ENCODE measurements around the gene CUZD1. TPM values are rescaled to one million over a fixed set of nuclear protein-coding genes. Genes with fewer than 3 reads are reported as not detected.

Gene CUZD1
- total RNA-seq, 4 donors from 2014 or later, result 0.17 to 0.63 (median 0.43) TPM

DNA sequence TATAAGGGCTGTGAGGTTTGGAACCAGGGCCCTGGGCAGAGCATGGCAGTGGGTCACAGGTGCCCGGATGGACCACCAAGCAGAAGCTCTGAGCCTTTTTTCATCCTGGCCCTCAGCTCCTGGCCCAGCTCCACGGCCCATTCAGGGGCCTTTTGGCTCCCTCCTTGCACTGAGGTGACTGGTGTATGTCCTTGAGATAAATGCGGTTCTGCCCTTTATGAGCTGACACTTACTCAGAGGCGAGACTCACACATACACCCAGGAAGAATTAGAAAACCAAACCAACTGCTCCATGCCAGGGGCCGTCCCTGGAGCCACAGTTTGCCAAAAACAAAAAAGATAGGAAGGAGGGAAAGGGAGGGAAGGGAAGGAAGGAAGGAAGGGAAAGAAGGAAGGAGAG is 49.7 kb downstream of the CUZD1 start:
- 60% methylated on average over 4 of the region's 5 CpGs for WGBS
- Histone ChIP-seq H3K27me3 (peaks cover 0 to 9% (median 0%) of the 10 kb centered on the region in 4 donors), H3K9me3 (no peaks in the 10 kb centered on the region), H3K36me3 (no peaks in the 10 kb centered on the region), H3K4me1 (no peaks in the 10 kb centered on the region), H3K27ac (replicated peaks in 1 of 4) (no peak overlapping the region), H3K4me3 (no peak overlapping the region)
- no peak for DNase-seq (ENCODE audit: extremely low spot score)
- TF ChIP-seq EP300 (IDR thresholded peaks at IDR 0.05) (no peak), POLR2A (IDR thresholded peaks at IDR 0.05; ENCODE audit: low read depth) (no peak), POLR2AphosphoS5 (IDR thresholded peaks at IDR 0.05) (no peak)
- TF ChIP-seq, protein P1, sequence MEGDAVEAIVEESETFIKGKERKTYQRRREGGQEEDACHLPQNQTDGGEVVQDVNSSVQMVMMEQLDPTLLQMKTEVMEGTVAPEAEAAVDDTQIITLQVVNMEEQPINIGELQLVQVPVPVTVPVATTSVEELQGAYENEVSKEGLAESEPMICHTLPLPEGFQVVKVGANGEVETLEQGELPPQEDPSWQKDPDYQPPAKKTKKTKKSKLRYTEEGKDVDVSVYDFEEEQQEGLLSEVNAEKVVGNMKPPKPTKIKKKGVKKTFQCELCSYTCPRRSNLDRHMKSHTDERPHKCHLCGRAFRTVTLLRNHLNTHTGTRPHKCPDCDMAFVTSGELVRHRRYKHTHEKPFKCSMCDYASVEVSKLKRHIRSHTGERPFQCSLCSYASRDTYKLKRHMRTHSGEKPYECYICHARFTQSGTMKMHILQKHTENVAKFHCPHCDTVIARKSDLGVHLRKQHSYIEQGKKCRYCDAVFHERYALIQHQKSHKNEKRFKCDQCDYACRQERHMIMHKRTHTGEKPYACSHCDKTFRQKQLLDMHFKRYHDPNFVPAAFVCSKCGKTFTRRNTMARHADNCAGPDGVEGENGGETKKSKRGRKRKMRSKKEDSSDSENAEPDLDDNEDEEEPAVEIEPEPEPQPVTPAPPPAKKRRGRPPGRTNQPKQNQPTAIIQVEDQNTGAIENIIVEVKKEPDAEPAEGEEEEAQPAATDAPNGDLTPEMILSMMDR (IDR thresholded peaks at IDR 0.05), result no peak
- intact Hi-C loops (cut with DNase I), result no loop called here

DNA sequence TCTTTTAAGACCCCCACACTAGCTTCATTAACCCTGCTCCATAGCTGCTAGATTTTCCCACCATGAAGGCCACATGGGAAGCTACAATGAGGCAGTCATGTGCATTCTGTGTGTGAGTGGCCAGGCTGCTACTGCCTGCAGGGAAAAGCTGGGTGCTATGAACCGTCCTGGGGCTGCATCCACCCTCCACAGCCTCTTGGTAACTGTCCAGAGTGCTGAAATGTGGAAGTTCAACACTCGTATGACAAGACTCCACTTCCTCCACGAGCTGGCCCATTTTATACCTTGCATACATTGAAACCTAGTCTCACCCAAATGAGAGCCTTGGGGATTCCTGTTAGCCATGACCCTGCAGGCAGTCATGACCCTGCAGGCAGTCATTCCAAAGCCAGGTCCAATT is 59.4 kb downstream of the CUZD1 start:
- no peak overlapping the region for H3K27ac ChIP-seq (replicated peaks in 1 of 4)
- H3K9me3 ChIP-seq, result no peaks in the 10 kb centered on the region
- H3K27me3 ChIP-seq, result peaks cover 0 to 9% (median 0%) of the 10 kb centered on the region in 4 donors
- no peaks in the 10 kb centered on the region for H3K4me1 ChIP-seq
- no peak for DNase-seq (ENCODE audit: extremely low spot score)
- intact Hi-C loops (cut with DNase I), result no loop called here
- TF ChIP-seq, protein P1 (IDR thresholded peaks at IDR 0.05), result no peak
- TF ChIP-seq EP300 (IDR thresholded peaks at IDR 0.05) (no peak), POLR2A (IDR thresholded peaks at IDR 0.05; ENCODE audit: low read depth) (no peak), POLR2AphosphoS5 (IDR thresholded peaks at IDR 0.05) (no peak)
- 10% methylated on average over 2 of the region's 3 CpGs for WGBS
- no peak overlapping the region for H3K4me3 ChIP-seq
- H3K36me3 ChIP-seq, result no peaks in the 10 kb centered on the region

DNA sequence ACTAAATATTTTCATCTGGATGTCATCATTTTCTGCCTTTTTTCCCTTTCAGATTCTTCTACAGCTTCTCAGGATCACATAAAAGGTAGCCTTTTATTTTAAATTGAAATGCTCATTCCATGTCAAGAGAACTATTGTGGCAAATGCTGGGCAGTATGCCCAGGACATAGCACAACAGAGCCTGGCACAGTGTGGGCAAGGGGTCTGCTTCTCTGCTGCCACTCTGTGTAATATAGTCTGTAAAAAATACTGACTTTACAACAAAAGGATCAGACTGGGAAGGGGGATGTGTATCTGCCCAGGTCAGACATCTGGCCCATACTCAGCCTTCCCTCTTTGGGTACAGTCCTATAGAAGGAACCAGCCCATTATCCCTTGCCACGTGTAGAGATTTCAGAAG is 62.7 kb downstream of the CUZD1 start:
- no peak overlapping the region for H3K4me3 ChIP-seq
- no peaks in the 10 kb centered on the region for H3K9me3 ChIP-seq
- H3K4me1 ChIP-seq, result no peaks in the 10 kb centered on the region
- no peak for DNase-seq (ENCODE audit: extremely low spot score)
- intact Hi-C loops (cut with DNase I), result no loop called here
- H3K27ac ChIP-seq (replicated peaks in 1 of 4), result no peak overlapping the region
- TF ChIP-seq POLR2AphosphoS5 (IDR thresholded peaks at IDR 0.05) (no peak), EP300 (IDR thresholded peaks at IDR 0.05) (no peak), POLR2A (IDR thresholded peaks at IDR 0.05; ENCODE audit: low read depth) (no peak)
- TF ChIP-seq, protein P1 (IDR thresholded peaks at IDR 0.05), result no peak
- peaks cover 0 to 16% (median 0%) of the 10 kb centered on the region in 4 donors for H3K27me3 ChIP-seq
- H3K36me3 ChIP-seq, result no peaks in the 10 kb centered on the region
- 40% methylated on average over 1 of the region's 1 CpG for WGBS

Other genes with a start within 250 kb of the CUZD1 start
- gene C10orf120, start 146.0 kb downstream of the CUZD1 start, total RNA-seq, result not detected
- gene FAM24B, start 33.7 kb upstream of the CUZD1 start, total RNA-seq, result 1 to 10 TPM in 3 of 4 donors, not detected in 1; 1.2 to 3.1 (median 2.7) TPM
- gene FAM24A, start 64.8 kb upstream of the CUZD1 start, total RNA-seq, result not detected
- gene C10orf88, start 108.4 kb upstream of the CUZD1 start, total RNA-seq, result 1 to 10 TPM; 5.5 to 7.3 (median 5.9) TPM
- 1 to 10 TPM; 1.4 to 3.3 (median 2.7) TPM for gene PSTK, start 134.5 kb upstream of the CUZD1 start, total RNA-seq
- 10 to 100 TPM in 1 of 4 donors, 1 to 10 TPM in 3; 5.7 to 12.0 (median 7.2) TPM for gene IKZF5, start 162.9 kb upstream of the CUZD1 start, total RNA-seq
- 10 to 100 TPM; 12.9 to 19.1 (median 14.0) TPM for gene ACADSB, start 163.1 kb upstream of the CUZD1 start, total RNA-seq

Data from esophagus muscularis mucosa (tissue), 4 donors.